Calu3 (cell line): ENCODE measurements around the gene PTGR1. TPM values are rescaled to one million over a fixed set of nuclear protein-coding genes. Genes with fewer than 3 reads are reported as not detected.
A peak's percentile ranks its signal among the peaks of the same experiment; 100 is the strongest.
"Not testable (repeated sequence)": the region's sequence is repeated elsewhere in the genome, so short reads cannot be mapped to it uniquely, and the experiment has no call there.

Source experiments
- BruUV-seq: library from RNA; stranded (reverse); fragments of 400-500 nt; replicated peaks from 2 replicates; lab custom pipeline; 2021; lab: Mats Ljungman, UMichigan
- CTCF ChIA-PET: fragments of 300-600 bp; sonication (Branson Sonifier 250); formaldehyde crosslinking; loops from one replicate; lab custom pipeline; 2022; ENCODE audit warnings: antibody characterized with exemption; lab: Charles Lee
- DNase-seq: peaks from one replicate; pipeline ENCODE4 v3.0.0; 2022
- H3K27ac Mint-ChIP-seq: one replicate; pipeline ENCODE4 v1.8.0; 2022; ENCODE audit warnings: mixed read lengths; ENCODE audit not compliant: unreplicated experiment
- H3K27me3 Mint-ChIP-seq: one replicate; pipeline ENCODE4 v1.8.0; 2022; ENCODE audit warnings: mixed read lengths; ENCODE audit not compliant: unreplicated experiment
- H3K36me3 Mint-ChIP-seq: one replicate; pipeline ENCODE4 v1.8.0; 2022; ENCODE audit warnings: mild to moderate bottlenecking, moderate library complexity, mixed read lengths; ENCODE audit not compliant: insufficient read depth, unreplicated experiment
- H3K4me1 Mint-ChIP-seq: one replicate; pipeline ENCODE4 v1.8.0; 2022; ENCODE audit warnings: mild to moderate bottlenecking, low read depth, mixed read lengths; ENCODE audit not compliant: unreplicated experiment
- H3K4me3 Mint-ChIP-seq: one replicate; pipeline ENCODE4 v1.8.0; 2022; ENCODE audit warnings: mild to moderate bottlenecking, low read depth, moderate library complexity, mixed read lengths; ENCODE audit not compliant: unreplicated experiment
- H3K9me3 Mint-ChIP-seq: one replicate; pipeline ENCODE4 v1.8.0; 2022; ENCODE audit warnings: low read depth, mixed read lengths; ENCODE audit not compliant: unreplicated experiment
- intact Hi-C: fragments of 100-400 bp; cut with micrococcal nuclease; formaldehyde crosslinking; loops from one replicate; pipeline ENCODE4 v1.10.0; 2022; ENCODE audit not compliant: unreplicated experiment
- total RNA-seq: library from RNA; stranded (reverse); gene quantifications from 2 replicates; pipeline ENCODE4 v1.2.3, GENCODE V29; 2022
- TF ChIP-seq, protein P1 (sequence below): fragments of 200-600 bp; IDR thresholded peaks from one replicate; pipeline ENCODE4 v1.8.0; 2022; ENCODE audit warnings: antibody characterized with exemption; ENCODE audit not compliant: unreplicated experiment

Gene PTGR1
- total RNA-seq, 1 experiment from 2014 or later: 24.2 TPM

DNA sequence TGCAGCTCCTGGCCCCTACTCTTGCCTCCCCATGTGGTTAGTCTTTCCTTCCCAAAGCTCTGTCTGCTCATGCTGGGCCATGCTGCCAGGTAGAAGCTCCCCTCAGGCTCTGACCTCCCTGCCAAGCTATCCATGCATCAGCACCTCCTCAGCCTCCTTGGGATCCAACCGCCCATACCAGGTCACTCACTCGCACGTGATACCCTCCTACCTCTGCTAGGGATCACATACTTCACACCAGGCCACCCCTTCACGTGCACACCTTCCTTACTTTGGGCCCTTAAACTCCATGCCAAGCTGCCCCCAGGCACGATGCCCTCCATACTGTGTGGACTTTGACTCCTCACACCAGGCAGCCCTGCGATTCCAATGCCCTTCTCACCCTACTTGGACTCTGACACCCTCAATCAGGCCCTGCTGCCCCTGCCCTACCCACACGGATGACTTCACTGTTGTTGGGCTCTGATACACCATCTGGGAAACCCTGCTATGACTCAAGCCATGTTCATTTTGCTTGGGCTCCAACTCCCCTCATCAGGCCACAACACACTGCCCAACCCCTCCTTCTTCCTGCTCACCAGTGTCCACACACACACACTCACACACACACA is 40.3 kb downstream of the PTGR1 start:
- H3K4me3 Mint-ChIP-seq: no peak overlapping the region
- peak overlapping the region; percentile 8 for H3K27ac Mint-ChIP-seq
- TF ChIP-seq, protein P1, sequence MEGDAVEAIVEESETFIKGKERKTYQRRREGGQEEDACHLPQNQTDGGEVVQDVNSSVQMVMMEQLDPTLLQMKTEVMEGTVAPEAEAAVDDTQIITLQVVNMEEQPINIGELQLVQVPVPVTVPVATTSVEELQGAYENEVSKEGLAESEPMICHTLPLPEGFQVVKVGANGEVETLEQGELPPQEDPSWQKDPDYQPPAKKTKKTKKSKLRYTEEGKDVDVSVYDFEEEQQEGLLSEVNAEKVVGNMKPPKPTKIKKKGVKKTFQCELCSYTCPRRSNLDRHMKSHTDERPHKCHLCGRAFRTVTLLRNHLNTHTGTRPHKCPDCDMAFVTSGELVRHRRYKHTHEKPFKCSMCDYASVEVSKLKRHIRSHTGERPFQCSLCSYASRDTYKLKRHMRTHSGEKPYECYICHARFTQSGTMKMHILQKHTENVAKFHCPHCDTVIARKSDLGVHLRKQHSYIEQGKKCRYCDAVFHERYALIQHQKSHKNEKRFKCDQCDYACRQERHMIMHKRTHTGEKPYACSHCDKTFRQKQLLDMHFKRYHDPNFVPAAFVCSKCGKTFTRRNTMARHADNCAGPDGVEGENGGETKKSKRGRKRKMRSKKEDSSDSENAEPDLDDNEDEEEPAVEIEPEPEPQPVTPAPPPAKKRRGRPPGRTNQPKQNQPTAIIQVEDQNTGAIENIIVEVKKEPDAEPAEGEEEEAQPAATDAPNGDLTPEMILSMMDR: no peak
- CTCF ChIA-PET: no interaction called here
- H3K27me3 Mint-ChIP-seq: no peaks in the 10 kb centered on the region
- H3K36me3 Mint-ChIP-seq: peaks cover 8% of the 10 kb centered on the region
- peaks cover 15% of the 10 kb centered on the region for H3K9me3 Mint-ChIP-seq
- no peak for DNase-seq
- no peaks in the 10 kb centered on the region for H3K4me1 Mint-ChIP-seq
- intact Hi-C loops: no loop called here
- no TSS peak for BruUV-seq

- H3K36me3 Mint-ChIP-seq, intact Hi-C loops, H3K27ac Mint-ChIP-seq, H3K4me1 Mint-ChIP-seq, H3K4me3 Mint-ChIP-seq, DNase-seq, BruUV-seq, H3K27me3 Mint-ChIP-seq, CTCF ChIA-PET: not testable (repeated sequence)
- H3K9me3 Mint-ChIP-seq: peaks cover 18% of the 10 kb centered on the region
Observed at GRCh38 chr9:111555425-111555824, 44.0 kb downstream of the PTGR1 start.

GRCh38 chr9:111548623-111549022 is 50.8 kb downstream of the PTGR1 start:
- peaks cover 6% of the 10 kb centered on the region for H3K9me3 Mint-ChIP-seq
- no peaks in the 10 kb centered on the region for H3K36me3 Mint-ChIP-seq
- H3K4me1 Mint-ChIP-seq: no peaks in the 10 kb centered on the region
- DNase-seq: no peak
- no peak overlapping the region for H3K27ac Mint-ChIP-seq
- no peak overlapping the region for H3K4me3 Mint-ChIP-seq
- no TSS peak for BruUV-seq
- intact Hi-C loops: no loop called here
- CTCF ChIA-PET: no interaction called here
- H3K27me3 Mint-ChIP-seq: no peaks in the 10 kb centered on the region
- TF ChIP-seq, protein P1: no peak

DNA sequence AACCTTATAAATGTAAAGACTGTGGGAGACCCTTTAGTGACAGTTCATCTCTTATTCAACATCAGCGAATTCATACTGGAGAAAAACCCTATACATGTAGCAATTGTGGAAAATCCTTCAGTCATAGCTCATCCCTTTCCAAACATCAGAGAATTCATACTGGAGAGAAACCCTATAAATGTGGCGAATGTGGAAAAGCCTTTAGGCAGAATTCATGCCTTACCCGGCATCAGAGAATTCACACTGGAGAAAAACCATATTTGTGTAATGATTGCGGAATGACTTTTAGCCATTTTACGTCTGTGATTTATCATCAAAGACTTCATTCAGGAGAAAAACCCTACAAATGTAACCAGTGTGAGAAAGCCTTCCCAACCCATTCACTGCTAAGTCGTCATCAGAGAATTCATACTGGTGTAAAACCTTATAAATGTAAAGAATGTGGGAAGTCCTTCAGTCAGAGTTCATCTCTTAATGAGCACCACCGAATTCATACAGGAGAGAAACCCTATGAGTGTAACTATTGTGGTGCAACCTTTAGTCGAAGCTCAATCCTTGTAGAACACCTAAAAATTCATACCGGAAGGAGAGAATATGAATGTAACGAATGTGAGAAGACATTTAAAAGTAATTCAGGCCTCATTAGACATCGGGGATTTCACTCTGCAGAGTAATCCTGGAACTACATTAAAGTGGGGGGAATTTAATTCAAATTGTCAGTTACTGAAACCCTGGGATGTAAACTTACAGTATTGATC is 56.8 kb downstream of the PTGR1 start:
- CTCF ChIA-PET: no interaction called here
- intact Hi-C loops: no loop called here
- no peak overlapping the region for H3K4me3 Mint-ChIP-seq
- no peaks in the 10 kb centered on the region for H3K36me3 Mint-ChIP-seq
- no TSS peak for BruUV-seq
- no peaks in the 10 kb centered on the region for H3K4me1 Mint-ChIP-seq
- no peak overlapping the region for H3K27ac Mint-ChIP-seq
- TF ChIP-seq, protein P1: no peak
- H3K27me3 Mint-ChIP-seq: no peaks in the 10 kb centered on the region
- no peak for DNase-seq
- peaks cover 13% of the 10 kb centered on the region for H3K9me3 Mint-ChIP-seq
